K562 (cell line): ENCODE measurements around the gene CAPZB. TPM values are rescaled to one million over a fixed set of nuclear protein-coding genes. Genes with fewer than 3 reads are reported as not detected.

Experiments
- ATAC-seq: fragments of 200-7000 bp; cut with Tn5 transposase; 3 replicates; pipeline ENCODE4 v1.9.1; 2020; ENCODE audit warnings: moderate library complexity
- BruUV-seq: library from RNA; stranded (reverse); fragments of 400-500 nt; replicated peaks from 2 replicates; lab custom pipeline; 2021; lab: Mats Ljungman, UMichigan
- CTCF ChIA-PET: fragments of 300-600 bp; formaldehyde crosslinking; extraction: SDS; loops from one replicate; lab custom pipeline; 2021; ENCODE audit warnings: low intra/inter-chr PET ratio; lab: Yijun Ruan, JAX
- POLR2A ChIA-PET: fragments of 300-600, 350-650 bp; sonication (Branson Sonifier 250); formaldehyde crosslinking; extraction: SDS; loops from one replicate; lab custom pipeline; 2021; ENCODE audit warnings: antibody characterized with exemption, inconsistent platforms; lab: Yijun Ruan, JAX
- DNase-seq, 4 experiments: peaks; one replicate each; pipeline versions ENCODE4 v3.0.0 to v3.0.0-alpha.2; 2011 to 2018; ENCODE audit warnings: low spot score in 3 of 4, mixed read lengths in 3 of 4; ENCODE audit errors: extremely low read depth in 1 of 4
- FAIRE-seq: peaks from 2 replicates; lab custom pipeline; 2011; peaks lifted over from hg19 to GRCh38; lab: Jason Lieb, UNC
- H2AFZ ChIP-seq: 2 replicates; pipeline ENCODE4 v1.6.0; 2011; ENCODE audit warnings: low read depth, low read length, control low read depth, inconsistent platforms
- H3K27ac ChIP-seq: fragments of 200-600 bp; 3 replicates; pipeline ENCODE4 v1.8.0; 2011; ENCODE audit warnings: low read depth, mild to moderate bottlenecking, control low read depth, inconsistent platforms, low read length, moderate library complexity, mixed read lengths; ENCODE audit errors: extremely low read depth
- H3K27me3 ChIP-seq, 2 experiments: fragments of 300-600 bp in 1 of 2; 2 replicates in 1 of 2; 3 replicates in 1 of 2; pipeline versions ENCODE4 v1.6.0 to v1.8.0; 2011; ENCODE audit warnings: inconsistent platforms in 2 of 2, low read length in 2 of 2, mild to moderate bottlenecking in 1 of 2, mixed read lengths in 1 of 2, moderate library complexity in 1 of 2; ENCODE audit not compliant: control insufficient read depth in 2 of 2, insufficient read depth in 2 of 2
- H3K36me3 ChIP-seq: fragments of 300-600 bp; 3 replicates; pipeline ENCODE4 v1.8.0; 2011; ENCODE audit warnings: mild to moderate bottlenecking, low read length, inconsistent platforms; ENCODE audit not compliant: control insufficient read depth, insufficient read depth
- H3K4me1 ChIP-seq, 2 experiments: fragments of 200-600 bp in 1 of 2; replicated peaks in 1 of 2; 2 replicates in 1 of 2; 3 replicates in 1 of 2; pipeline versions ENCODE4 v1.5.1 to v1.8.0; 2011; ENCODE audit warnings: inconsistent platforms in 2 of 2, low read length in 2 of 2, mild to moderate bottlenecking in 1 of 2, mixed read lengths in 1 of 2, moderate library complexity in 1 of 2; ENCODE audit not compliant: control insufficient read depth in 2 of 2, insufficient read depth in 2 of 2
- H3K4me2 ChIP-seq: 2 replicates; pipeline ENCODE4 v1.6.1; 2011; ENCODE audit warnings: low read length, control low read depth, inconsistent platforms, mixed read lengths; ENCODE audit not compliant: insufficient read depth
- H3K4me3 ChIP-seq: fragments of 200-600 bp; sonication (generic), shearing (Covaris generic); 2 replicates; pipeline ENCODE4 v1.5.1; 2016; ENCODE audit warnings: control low read depth, inconsistent platforms
- H3K79me2 ChIP-seq: fragments of 200-600 bp; 3 replicates; pipeline ENCODE4 v1.8.0; 2011; ENCODE audit warnings: low read length, inconsistent platforms; ENCODE audit not compliant: control insufficient read depth, insufficient read depth
- H3K9ac ChIP-seq, 2 experiments: 2 replicates each; pipeline versions ENCODE4 v1.6.0 to v1.6.1; 2011; ENCODE audit warnings: low read depth in 2 of 2, low read length in 2 of 2, control low read depth in 1 of 2, inconsistent platforms in 1 of 2, mild to moderate bottlenecking in 1 of 2, mixed read lengths in 1 of 2; ENCODE audit not compliant: insufficient read depth in 1 of 2
- H3K9me1 ChIP-seq: one replicate; pipeline ENCODE4 v1.6.0; 2011; ENCODE audit warnings: inconsistent platforms, mild to moderate bottlenecking, low read length, moderate library complexity; ENCODE audit not compliant: control insufficient read depth, insufficient read depth
- H3K9me3 ChIP-seq: replicated peaks from 2 replicates; pipeline ENCODE4 v1.5.1; 2011; ENCODE audit warnings: low read depth, low read length, inconsistent platforms; ENCODE audit not compliant: control insufficient read depth, insufficient read depth
- H4K20me1 ChIP-seq: replicated peaks from 2 replicates; pipeline ENCODE4 v1.6.1; 2011; ENCODE audit warnings: low read length, inconsistent platforms, mixed read lengths; ENCODE audit not compliant: control insufficient read depth, insufficient read depth
- CHCHD3 ChIP-seq: fragments of 250-450 bp; sonication (Bioruptor Pico); IDR thresholded peaks from 2 replicates; pipeline ENCODE4 v2.1.2; 2022; ENCODE audit warnings: mild to moderate bottlenecking
- CREB1 ChIP-seq, 2 experiments: sonication (generic) in 1 of 2; formaldehyde crosslinking in 1 of 2; IDR thresholded peaks; 2 replicates each; pipeline versions ENCODE4 v1.6.1 to v1.8.0; 2012 to 2022; ENCODE audit warnings: inconsistent platforms in 1 of 2, mild to moderate bottlenecking in 1 of 2, missing genetic modification reagents in 1 of 2, moderate library complexity in 1 of 2
- ETV6 ChIP-seq, 3 experiments: fragments of 150-350 bp in 1 of 3; sonication (generic) in 1 of 3; formaldehyde crosslinking in 1 of 3; IDR thresholded peaks; 2 replicates each; pipeline versions ENCODE4 v1.6.1 to v1.8.0; 2014 to 2022; ENCODE audit warnings: borderline replicate concordance in 2 of 3, low read depth in 2 of 3, antibody characterized with exemption in 1 of 3, low read length in 1 of 3, mild to moderate bottlenecking in 1 of 3, missing genetic modification reagents in 1 of 3
- IRF1 ChIP-seq: sonication (generic); formaldehyde crosslinking; IDR thresholded peaks from 2 replicates; pipeline ENCODE4 v1.8.0; 2022; ENCODE audit warnings: missing genetic modification reagents, mild to moderate bottlenecking, borderline replicate concordance
- MIER1 ChIP-seq: fragments of 450-650 bp; IDR thresholded peaks from 2 replicates; pipeline ENCODE4 v1.6.1; 2016; ENCODE audit warnings: antibody characterized with exemption, mild to moderate bottlenecking, low read depth
- NR1H2 ChIP-seq: sonication (generic); formaldehyde crosslinking; IDR thresholded peaks from 2 replicates; pipeline ENCODE4 v1.4.0; 2020; ENCODE audit warnings: mild to moderate bottlenecking, missing genetic modification reagents
- SMARCC2 ChIP-seq: fragments of 450-650 bp; IDR thresholded peaks from 2 replicates; pipeline ENCODE4 v1.6.1; 2017; ENCODE audit warnings: antibody characterized with exemption, moderate library complexity, mild to moderate bottlenecking, low read depth
- ZNF23 ChIP-seq: fragments of 250-450 bp; sonication (Bioruptor Pico); IDR thresholded peaks from 2 replicates; pipeline ENCODE4 v1.4.0; 2020; ENCODE audit warnings: mild to moderate bottlenecking
- WGBS: fragments of 100-300 bp; shearing (Covaris generic); methylation state at CpG from one replicate; pipeline ENCODE4 v1.1.6; 2016; ENCODE audit warnings: low coverage, mixed read lengths; ENCODE audit not compliant: insufficient coverage; ENCODE audit errors: missing lambda C conversion rate; 5-methylcytosine and 5-hydroxymethylcytosine counted together
- in situ Hi-C: fragments of 300-500 bp; cut with MboI; formaldehyde crosslinking; loops from 4 replicates; pipeline ENCODE4 v1.15.0; 2018; ENCODE audit warnings: inconsistent platforms, mixed read lengths
- intact Hi-C: fragments of 100-400 bp; cut with micrococcal nuclease; formaldehyde crosslinking; loops from 2 replicates; pipeline ENCODE4 v1.14.2; 2022
- polyA plus RNA-seq, 8 experiments: library from polyadenylated mRNA; depleted of rRNA in 4 of 8; stranded (reverse) in 5 of 8; unstranded in 3 of 8; fragments of >200 nt; fragmentation: Nextera tagmentation in 2 of 8; fragmentation: Illumina TruSeq in 1 of 8; extraction: Ambion mirVana in 2 of 8; extraction: Trizol in 1 of 8; gene quantifications; 2 replicates each; pipeline versions ENCODE4 v1.2.1 to v1.2.3, GENCODE V29; 2011 to 2014; ENCODE audit warnings: inconsistent platforms in 1 of 8, missing spikeins in 1 of 8
- total RNA-seq, 7 experiments: library from RNA; depleted of rRNA in 6 of 7; stranded (reverse); fragments of >200 nt in 6 of 7; fragmentation: Illumina TruSeq in 2 of 7; extraction: Trizol in 2 of 7; gene quantifications; 2 replicates each; pipeline versions ENCODE4 v1.2.1 to v1.2.3, GENCODE V29; 2011 to 2021; ENCODE audit warnings: low replicate concordance in 1 of 7
- TF ChIP-seq, protein P1 (sequence below): sonication (generic); formaldehyde crosslinking; IDR thresholded peaks from 2 replicates; pipeline ENCODE4 v1.9.0; 2022; ENCODE audit warnings: mild to moderate bottlenecking, missing genetic modification reagents
- TF ChIP-seq, protein P2 (sequence below): fragments of 450-650 bp; formaldehyde crosslinking; conservative IDR thresholded peaks from 2 replicates; pipeline ENCODE4 v1.4.0; 2022; ENCODE audit warnings: mild to moderate bottlenecking, missing genetic modification characterization
- TF ChIP-seq, protein P3 (sequence below): fragments of 150-350 bp; IDR thresholded peaks from 2 replicates; pipeline ENCODE4 v1.6.1; 2014; ENCODE audit warnings: low read depth, mild to moderate bottlenecking, low read length, borderline replicate concordance

CAPZB gene
- total and polyA plus RNA-seq, 9 of the 15 experiments (the other 6 are each of a cell fraction or from before 2014, with no cell fraction given), result 57.6 to 297 (median 125) TPM

DNA sequence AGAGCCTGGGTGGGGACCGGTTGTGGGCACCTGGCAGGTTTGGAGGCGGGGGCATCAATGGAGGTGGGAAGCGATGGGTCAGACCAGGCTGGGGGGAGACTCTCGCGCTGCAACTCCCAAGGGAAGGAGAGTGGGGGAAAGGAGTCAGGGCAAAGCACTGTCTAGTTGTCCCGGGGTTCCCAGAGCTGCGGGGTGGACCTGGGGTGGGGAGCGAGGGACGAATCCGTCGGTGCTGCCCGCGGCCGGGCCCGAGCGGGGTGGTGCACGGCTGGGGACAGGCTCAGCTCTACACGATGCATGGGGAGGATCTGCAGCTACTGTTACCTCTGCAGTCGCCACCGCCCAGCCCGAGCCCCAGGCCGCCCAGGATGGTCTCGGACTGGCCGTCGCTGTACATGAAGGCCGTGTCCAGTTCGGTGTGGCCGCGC lies 173.8 kb downstream of the CAPZB start (continued):
- TF ChIP-seq, protein P1, sequence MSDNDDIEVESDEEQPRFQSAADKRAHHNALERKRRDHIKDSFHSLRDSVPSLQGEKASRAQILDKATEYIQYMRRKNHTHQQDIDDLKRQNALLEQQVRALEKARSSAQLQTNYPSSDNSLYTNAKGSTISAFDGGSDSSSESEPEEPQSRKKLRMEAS (CRISPR knock-in tag), result no peak; the same call in 1 of the 2 replicates
- TF ChIP-seq, protein P2, sequence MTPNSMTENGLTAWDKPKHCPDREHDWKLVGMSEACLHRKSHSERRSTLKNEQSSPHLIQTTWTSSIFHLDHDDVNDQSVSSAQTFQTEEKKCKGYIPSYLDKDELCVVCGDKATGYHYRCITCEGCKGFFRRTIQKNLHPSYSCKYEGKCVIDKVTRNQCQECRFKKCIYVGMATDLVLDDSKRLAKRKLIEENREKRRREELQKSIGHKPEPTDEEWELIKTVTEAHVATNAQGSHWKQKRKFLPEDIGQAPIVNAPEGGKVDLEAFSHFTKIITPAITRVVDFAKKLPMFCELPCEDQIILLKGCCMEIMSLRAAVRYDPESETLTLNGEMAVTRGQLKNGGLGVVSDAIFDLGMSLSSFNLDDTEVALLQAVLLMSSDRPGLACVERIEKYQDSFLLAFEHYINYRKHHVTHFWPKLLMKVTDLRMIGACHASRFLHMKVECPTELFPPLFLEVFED (CRISPR knock-in tag), result 0 out of 2 replicates have a peak, but pooled peaks have one; percentile 23
- TF ChIP-seq NR1H2 (CRISPR knock-in tag), result peak; percentile 31; the same call in 1 of the 2 replicates
- TF ChIP-seq CREB1 (IDR thresholded peaks at IDR 0.05), result no peak
- peak; percentile 42; the same call in 1 of the 2 replicates for TF ChIP-seq CREB1 (CRISPR knock-in tag; IDR thresholded peaks at IDR 0.05)

DNA sequence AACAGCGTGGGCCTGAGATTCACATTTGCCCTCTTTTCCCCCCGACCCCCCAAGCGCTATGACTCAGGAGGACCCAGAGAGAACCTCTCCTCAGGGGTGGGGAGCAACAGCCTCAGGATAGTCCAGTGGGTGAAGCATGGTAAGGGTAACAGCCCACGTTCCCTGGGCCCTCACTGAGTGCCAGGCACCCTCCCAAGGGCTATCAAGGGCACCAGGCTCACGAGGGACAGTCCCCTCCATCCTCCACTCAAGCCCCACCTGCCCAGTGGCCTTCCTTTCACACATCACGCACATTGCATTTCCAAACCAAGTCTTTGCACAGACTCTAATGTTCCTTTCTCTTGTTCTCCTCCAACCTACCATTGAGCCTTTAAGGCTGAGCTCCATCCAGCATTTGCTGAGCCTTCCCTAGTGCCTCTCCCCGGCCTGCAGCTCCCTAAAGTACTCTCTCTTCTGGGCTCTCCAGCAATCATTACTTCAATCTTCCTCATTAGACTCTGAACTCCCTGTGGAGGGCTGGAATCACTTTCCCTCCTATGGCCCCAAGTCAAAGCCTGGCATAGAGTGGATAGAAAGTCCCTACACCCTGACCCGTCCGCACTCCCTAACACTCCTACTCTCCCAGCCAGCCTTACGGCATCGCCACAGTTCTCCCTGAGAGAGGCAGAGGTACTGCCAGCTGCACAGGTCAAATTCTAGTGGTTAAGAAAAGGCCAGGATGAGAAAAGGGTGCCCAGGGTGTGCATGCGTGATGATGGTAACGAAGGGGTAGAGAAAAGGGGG lies 174.4 kb downstream of the CAPZB start:
- BruUV-seq, result TSS peak; percentile 67
- peak overlapping the region; percentile 5; the same call in 1 of the 3 replicates for H3K27ac ChIP-seq
- TF ChIP-seq, protein P3, sequence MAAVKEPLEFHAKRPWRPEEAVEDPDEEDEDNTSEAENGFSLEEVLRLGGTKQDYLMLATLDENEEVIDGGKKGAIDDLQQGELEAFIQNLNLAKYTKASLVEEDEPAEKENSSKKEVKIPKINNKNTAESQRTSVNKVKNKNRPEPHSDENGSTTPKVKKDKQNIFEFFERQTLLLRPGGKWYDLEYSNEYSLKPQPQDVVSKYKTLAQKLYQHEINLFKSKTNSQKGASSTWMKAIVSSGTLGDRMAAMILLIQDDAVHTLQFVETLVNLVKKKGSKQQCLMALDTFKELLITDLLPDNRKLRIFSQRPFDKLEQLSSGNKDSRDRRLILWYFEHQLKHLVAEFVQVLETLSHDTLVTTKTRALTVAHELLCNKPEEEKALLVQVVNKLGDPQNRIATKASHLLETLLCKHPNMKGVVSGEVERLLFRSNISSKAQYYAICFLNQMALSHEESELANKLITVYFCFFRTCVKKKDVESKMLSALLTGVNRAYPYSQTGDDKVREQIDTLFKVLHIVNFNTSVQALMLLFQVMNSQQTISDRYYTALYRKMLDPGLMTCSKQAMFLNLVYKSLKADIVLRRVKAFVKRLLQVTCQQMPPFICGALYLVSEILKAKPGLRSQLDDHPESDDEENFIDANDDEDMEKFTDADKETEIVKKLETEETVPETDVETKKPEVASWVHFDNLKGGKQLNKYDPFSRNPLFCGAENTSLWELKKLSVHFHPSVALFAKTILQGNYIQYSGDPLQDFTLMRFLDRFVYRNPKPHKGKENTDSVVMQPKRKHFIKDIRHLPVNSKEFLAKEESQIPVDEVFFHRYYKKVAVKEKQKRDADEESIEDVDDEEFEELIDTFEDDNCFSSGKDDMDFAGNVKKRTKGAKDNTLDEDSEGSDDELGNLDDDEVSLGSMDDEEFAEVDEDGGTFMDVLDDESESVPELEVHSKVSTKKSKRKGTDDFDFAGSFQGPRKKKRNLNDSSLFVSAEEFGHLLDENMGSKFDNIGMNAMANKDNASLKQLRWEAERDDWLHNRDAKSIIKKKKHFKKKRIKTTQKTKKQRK, result no peak
- TF ChIP-seq IRF1 (CRISPR knock-in tag) (no peak), SMARCC2 (no peak), ZNF23 (CRISPR knock-in tag) (no peak), ETV6 (IDR thresholded peaks at IDR 0.05; ENCODE audit: borderline replicate concordance in 1 of 2, low read depth in 2 of 2, low read length in 1 of 2) (no peak), ETV6 (CRISPR knock-in tag; IDR thresholded peaks at IDR 0.05; ENCODE audit: borderline replicate concordance) (no peak), CHCHD3 (no peak), MIER1 (0 out of 2 replicates have a peak, but pooled peaks have one; percentile 46)

More for the DNA sequence above, 174.4 kb downstream of the CAPZB start:
- Histone ChIP-seq H3K9me3 (no peaks in the 10 kb centered on the region), H3K9me1 (peaks cover 2% of the 10 kb centered on the region), H3K79me2 (peaks cover 51% of the 10 kb centered on the region), H3K36me3 (peaks cover 47% of the 10 kb centered on the region), H3K27me3 (no peaks in the 10 kb centered on the region), H4K20me1 (peaks cover 6% of the 10 kb centered on the region), H2AFZ (no peak overlapping the region), H3K4me1 (peaks cover 38 to 59% of the 10 kb centered on the region in 2 experiments), H3K4me3 (peak overlapping the region; percentile 77), H3K9ac (peak overlapping the region; percentile 95 to 97), H3K4me2 (peak overlapping the region; percentile 75)
- in situ Hi-C loops (no loop called here), intact Hi-C loops (loop anchor here (5.0 kb wide), 1 partner anchor 59 kb away; the partner anchor contains the start of genes EMC1 and MRTO4)
- POLR2A ChIA-PET, result interaction anchor here (0.7 to 4.0 kb wide), 4 partner anchors 12 to 56 kb away, joined by 3 to 19 read pairs (median 5); no protein-coding TSS in a partner anchor
- DNase-seq (peak in 1 of 4 experiments; percentile 38), ATAC-seq (no peak), FAIRE-seq (peak; percentile 55)
- CTCF ChIA-PET, result no interaction called here
- 28% methylated on average over 12 of the region's 13 CpGs for WGBS
